Nephron (organoid): ENCODE results near the gene SV2A.
A peak's percentile ranks its signal among the peaks of the same experiment; 100 is the strongest.
"Not testable (repeated sequence)": the region's sequence is repeated elsewhere in the genome, so short reads cannot be mapped to it uniquely, and the experiment has no call there.

ENCODE experiments used
- H3K27ac Mint-ChIP-seq, 3 experiments: 2 replicates each; pipeline ENCODE4 v1.8.0; 2020; ENCODE audit warnings: mixed read lengths in 3 of 3, mild to moderate bottlenecking in 2 of 3, moderate library complexity in 1 of 3
- H3K27me3 Mint-ChIP-seq: 2 replicates; pipeline ENCODE4 v1.8.0; 2021; ENCODE audit warnings: low read depth, mild to moderate bottlenecking, moderate library complexity, mixed read lengths
- H3K36me3 Mint-ChIP-seq: 2 replicates; pipeline ENCODE4 v1.8.0; 2020; ENCODE audit warnings: low read depth, mixed read lengths
- H3K4me1 Mint-ChIP-seq: 2 replicates; pipeline ENCODE4 v1.8.0; 2020; ENCODE audit warnings: mixed read lengths
- H3K4me3 Mint-ChIP-seq, 3 experiments: 2 replicates each; pipeline ENCODE4 v1.8.0; 2020; ENCODE audit warnings: mild to moderate bottlenecking in 3 of 3, mixed read lengths in 3 of 3, moderate library complexity in 2 of 3
- H3K9me3 Mint-ChIP-seq: 2 replicates; pipeline ENCODE4 v1.8.0; 2020; ENCODE audit warnings: mixed read lengths
- TF ChIP-seq, protein P1 (sequence below), 3 experiments: fragments of 200-600 bp; sonication (generic); IDR thresholded peaks; one replicate each; pipeline ENCODE4 v1.5.0; 2021; ENCODE audit warnings: antibody characterized with exemption in 3 of 3; ENCODE audit not compliant: unreplicated experiment in 3 of 3

SV2A gene

DNA sequence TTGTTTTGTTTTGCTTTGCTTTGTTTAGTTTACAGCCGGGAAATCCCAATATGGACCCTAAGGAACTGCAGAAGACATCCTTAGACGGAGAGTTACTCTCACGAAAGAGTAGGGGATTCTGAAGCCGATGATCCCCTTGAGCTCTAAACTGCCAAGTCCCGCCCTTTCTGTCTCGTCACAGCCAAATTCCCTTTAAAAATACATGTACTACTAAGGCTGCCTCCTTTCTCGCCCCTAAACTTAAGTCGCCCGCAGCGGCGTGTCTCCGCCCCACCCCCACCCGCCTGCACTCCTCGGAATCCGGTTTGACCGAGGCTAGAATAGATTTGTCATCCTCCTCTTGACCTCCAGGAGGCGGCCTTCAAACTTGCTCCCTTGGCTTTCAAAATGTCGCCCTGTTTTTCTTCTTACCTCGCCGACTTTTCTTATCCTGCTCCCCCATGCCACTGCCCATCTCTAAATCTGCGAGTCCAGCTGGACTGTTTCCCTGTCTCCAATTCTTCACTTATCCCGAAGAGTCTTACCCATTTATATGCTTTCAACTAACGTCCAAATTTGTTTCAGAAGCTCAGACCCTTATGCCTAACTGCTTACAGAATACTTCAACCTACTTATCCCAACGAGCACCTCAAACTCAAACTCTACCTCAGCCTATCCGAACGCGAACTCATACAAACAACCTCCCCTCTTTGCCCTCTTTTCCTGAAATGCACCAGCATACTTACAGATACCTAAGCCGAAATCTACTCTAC lies 29.2 kb downstream of the SV2A start:
- H3K9me3 Mint-ChIP-seq: no peaks in the 10 kb centered on the region
- H3K27ac Mint-ChIP-seq: no peak overlapping the region
- no peaks in the 10 kb centered on the region for H3K4me1 Mint-ChIP-seq
- H3K4me3 Mint-ChIP-seq: no peak overlapping the region
- no peaks in the 10 kb centered on the region for H3K36me3 Mint-ChIP-seq
- H3K27me3 Mint-ChIP-seq: no peaks in the 10 kb centered on the region
- TF ChIP-seq, protein P1, sequence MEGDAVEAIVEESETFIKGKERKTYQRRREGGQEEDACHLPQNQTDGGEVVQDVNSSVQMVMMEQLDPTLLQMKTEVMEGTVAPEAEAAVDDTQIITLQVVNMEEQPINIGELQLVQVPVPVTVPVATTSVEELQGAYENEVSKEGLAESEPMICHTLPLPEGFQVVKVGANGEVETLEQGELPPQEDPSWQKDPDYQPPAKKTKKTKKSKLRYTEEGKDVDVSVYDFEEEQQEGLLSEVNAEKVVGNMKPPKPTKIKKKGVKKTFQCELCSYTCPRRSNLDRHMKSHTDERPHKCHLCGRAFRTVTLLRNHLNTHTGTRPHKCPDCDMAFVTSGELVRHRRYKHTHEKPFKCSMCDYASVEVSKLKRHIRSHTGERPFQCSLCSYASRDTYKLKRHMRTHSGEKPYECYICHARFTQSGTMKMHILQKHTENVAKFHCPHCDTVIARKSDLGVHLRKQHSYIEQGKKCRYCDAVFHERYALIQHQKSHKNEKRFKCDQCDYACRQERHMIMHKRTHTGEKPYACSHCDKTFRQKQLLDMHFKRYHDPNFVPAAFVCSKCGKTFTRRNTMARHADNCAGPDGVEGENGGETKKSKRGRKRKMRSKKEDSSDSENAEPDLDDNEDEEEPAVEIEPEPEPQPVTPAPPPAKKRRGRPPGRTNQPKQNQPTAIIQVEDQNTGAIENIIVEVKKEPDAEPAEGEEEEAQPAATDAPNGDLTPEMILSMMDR (IDR thresholded peaks at IDR 0.05; ENCODE audit: unreplicated experiment in 3 of 3): peak; percentile 52 to 74 (median 56)

DNA sequence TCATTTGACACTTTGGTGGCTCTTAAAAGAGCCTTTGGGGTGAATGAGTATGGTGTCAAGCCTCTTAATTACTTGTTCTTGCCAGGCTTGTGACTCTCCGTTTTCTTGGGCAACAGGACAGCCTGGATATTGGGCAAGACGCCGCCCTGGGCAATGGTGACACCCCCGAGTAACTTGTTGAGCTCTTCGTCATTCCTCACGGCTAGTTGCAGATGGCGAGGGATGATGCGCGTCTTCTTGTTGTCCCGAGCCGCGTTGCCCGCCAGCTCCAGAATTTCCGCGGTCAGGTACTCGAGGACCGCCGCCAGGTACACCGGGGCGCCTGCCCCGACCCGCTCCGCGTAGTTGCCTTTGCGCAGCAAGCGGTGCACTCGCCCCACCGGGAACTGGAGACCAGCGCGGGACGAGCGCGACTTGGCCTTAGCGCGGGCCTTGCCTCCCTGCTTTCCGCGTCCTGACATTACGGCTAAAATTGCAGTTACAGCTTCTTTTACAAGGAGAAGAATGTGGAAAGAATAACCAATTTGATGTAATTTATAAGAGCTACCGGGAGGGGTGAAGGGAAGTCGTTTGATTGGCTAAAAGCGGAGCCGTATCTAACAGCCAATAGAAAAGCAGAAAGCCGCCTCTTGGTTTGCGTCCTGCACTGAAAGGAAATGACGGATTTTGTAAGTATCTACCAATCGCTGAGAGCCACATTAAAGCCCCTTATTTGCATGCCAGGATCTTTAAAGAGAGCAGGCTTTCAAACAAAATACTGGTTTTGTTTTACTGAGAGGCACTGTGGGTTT lies 30.0 kb downstream of the SV2A start:
- TF ChIP-seq, protein P1 (IDR thresholded peaks at IDR 0.05; ENCODE audit: unreplicated experiment in 3 of 3): no peak

DNA sequence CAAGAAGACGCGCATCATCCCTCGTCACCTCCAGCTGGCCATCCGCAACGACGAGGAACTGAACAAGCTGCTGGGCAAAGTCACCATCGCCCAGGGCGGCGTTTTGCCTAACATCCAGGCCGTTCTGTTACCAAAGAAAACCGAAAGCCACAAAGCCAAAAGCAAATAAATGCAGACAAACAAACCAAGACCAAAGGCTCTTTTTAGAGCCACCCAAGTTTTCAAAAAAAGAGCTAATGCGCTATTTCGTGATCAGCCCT lies 30.5 kb downstream of the SV2A start:
- H3K9me3 Mint-ChIP-seq, H3K4me3 Mint-ChIP-seq, H3K4me1 Mint-ChIP-seq, H3K27me3 Mint-ChIP-seq, H3K27ac Mint-ChIP-seq, H3K36me3 Mint-ChIP-seq: not testable (repeated sequence)

More for the DNA sequence above, 30.0 kb downstream of the SV2A start:
- Mint-ChIP-seq H3K27me3 (no peaks in the 10 kb centered on the region), H3K36me3 (no peaks in the 10 kb centered on the region), H3K27ac (no peak overlapping the region), H3K4me1 (no peaks in the 10 kb centered on the region), H3K4me3 (no peak overlapping the region), H3K9me3 (no peaks in the 10 kb centered on the region)

DNA sequence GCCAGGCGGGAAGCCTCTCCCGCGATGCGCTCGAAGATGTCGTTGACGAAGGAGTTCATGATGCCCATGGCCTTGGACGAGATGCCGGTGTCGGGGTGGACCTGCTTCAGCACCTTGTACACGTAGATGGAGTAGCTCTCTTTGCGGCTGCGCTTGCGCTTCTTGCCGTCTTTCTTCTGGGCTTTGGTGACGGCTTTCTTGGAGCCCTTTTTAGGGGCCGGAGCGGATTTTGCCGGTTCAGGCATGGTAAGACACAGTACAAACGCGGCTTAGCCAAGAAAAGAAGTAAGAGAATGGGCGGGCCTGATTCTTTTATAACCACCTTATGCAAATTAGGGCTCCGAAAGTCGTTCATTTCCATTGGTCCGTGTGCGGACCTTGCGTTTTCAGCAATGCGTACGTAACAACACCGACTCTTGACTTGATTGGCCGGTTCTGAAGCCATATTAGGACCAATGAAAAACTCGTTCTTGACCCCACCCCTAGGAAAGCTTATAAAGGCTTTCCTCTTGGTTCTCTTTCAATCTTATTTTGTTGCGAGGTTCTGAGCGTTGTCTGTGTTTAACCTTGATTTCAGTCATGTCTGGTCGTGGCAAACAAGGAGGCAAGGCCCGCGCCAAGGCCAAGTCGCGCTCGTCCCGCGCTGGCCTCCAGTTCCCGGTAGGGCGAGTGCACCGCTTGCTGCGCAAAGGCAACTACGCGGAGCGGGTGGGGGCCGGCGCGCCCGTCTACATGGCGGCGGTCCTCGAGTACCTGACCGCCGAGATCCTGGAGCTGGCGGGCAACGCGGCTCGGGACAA lies 31.0 kb downstream of the SV2A start:
- H3K27ac Mint-ChIP-seq: no peak overlapping the region
- H3K27me3 Mint-ChIP-seq: no peaks in the 10 kb centered on the region
- no peaks in the 10 kb centered on the region for H3K9me3 Mint-ChIP-seq
- no peaks in the 10 kb centered on the region for H3K4me1 Mint-ChIP-seq
- TF ChIP-seq, protein P1 (IDR thresholded peaks at IDR 0.05; ENCODE audit: unreplicated experiment in 3 of 3): no peak
- H3K4me3 Mint-ChIP-seq: no peak overlapping the region
- no peaks in the 10 kb centered on the region for H3K36me3 Mint-ChIP-seq

DNA sequence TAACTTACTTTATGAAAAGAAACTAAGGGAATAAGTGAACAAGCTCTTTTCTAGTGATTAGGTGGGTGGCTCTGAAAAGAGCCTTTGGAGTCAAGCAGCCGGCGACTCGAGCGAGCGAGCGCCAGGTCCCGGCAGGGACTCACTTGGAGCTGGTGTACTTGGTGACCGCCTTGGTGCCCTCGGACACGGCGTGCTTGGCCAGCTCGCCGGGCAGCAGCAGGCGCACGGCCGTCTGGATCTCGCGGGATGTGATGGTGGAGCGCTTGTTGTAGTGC lies 31.6 kb downstream of the SV2A start:
- not testable (repeated sequence) for H3K9me3 Mint-ChIP-seq, H3K4me3 Mint-ChIP-seq, H3K36me3 Mint-ChIP-seq, H3K27me3 Mint-ChIP-seq, H3K4me1 Mint-ChIP-seq, H3K27ac Mint-ChIP-seq

DNA sequence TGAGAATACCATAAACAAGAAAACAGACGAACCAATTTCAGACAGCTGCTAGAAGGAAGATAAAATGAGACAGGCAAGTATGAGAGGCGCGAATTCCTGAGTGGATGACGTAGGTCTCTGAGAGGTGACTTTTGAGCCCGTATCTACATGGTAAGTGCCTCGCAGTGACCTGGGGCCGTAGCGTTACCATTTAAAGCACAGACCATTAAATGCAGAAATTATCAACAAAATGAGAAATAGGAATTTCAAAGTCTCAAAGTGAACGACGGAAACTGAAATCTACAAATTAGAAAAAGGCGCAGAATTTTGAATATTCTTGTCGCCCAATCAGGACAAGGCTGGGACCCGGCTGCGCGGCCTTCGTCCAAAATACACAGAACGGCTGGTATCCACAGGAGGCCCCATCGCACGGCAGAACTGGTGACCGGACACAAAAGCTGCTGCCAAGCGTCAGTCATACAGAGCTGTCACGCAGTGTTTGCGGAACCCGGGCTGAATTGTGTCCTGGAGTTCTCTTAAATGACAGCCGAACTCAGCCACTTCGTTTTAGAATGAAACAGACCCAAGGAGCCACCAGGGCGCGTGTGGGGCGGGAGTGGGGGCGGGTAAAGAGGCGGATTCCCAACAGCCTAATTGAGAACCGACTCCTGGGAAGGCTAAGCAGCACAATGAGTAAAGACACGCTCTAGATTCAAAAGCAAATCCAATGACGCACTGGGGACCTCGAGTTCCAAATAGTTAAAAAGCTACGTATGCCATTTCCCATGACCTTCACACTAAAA lies 32.1 kb downstream of the SV2A start:
- H3K27ac Mint-ChIP-seq: no peak overlapping the region
- no peaks in the 10 kb centered on the region for H3K4me1 Mint-ChIP-seq
- no peak overlapping the region for H3K4me3 Mint-ChIP-seq
- H3K9me3 Mint-ChIP-seq: no peaks in the 10 kb centered on the region
- H3K27me3 Mint-ChIP-seq: no peaks in the 10 kb centered on the region
- no peaks in the 10 kb centered on the region for H3K36me3 Mint-ChIP-seq
- TF ChIP-seq, protein P1 (IDR thresholded peaks at IDR 0.05; ENCODE audit: unreplicated experiment in 3 of 3): peak in 1 of 3 experiments; percentile 10
